OCI-LY1 (cell line): ENCODE data around the gene THOC5.

Source experiments
- H2AFZ ChIP-seq: fragments of 200-600 bp; sonication (generic), shearing (Covaris generic); 2 replicates; pipeline ENCODE4 v1.6.0; 2014; ENCODE audit warnings: antibody characterized with exemption, mild to moderate bottlenecking, low read length
- H3F3A ChIP-seq: fragments of 200-600 bp; sonication (generic), shearing (Covaris generic); 2 replicates; pipeline ENCODE4 v1.6.0; 2014; ENCODE audit warnings: mild to moderate bottlenecking, antibody characterized with exemption, low read length, moderate library complexity; ENCODE audit not compliant: insufficient read depth
- H3K27ac ChIP-seq: fragments of 200-600 bp; sonication (generic); 2 replicates; pipeline ENCODE4 v1.5.1; 2014; ENCODE audit warnings: low read length, mixed run types, mild to moderate bottlenecking, low read depth; ENCODE audit not compliant: poor library complexity, severe bottlenecking
- H3K27me3 ChIP-seq: fragments of 200-600 bp; sonication (generic); 2 replicates; pipeline ENCODE4 v1.6.0; 2014; ENCODE audit warnings: antibody characterized with exemption, mild to moderate bottlenecking, low read length, moderate library complexity; ENCODE audit not compliant: insufficient read depth
- H3K36me3 ChIP-seq: fragments of 200-600 bp; sonication (generic); 2 replicates; pipeline ENCODE4 v1.6.1; 2014; ENCODE audit warnings: mild to moderate bottlenecking, antibody characterized with exemption, low read length, moderate library complexity, mixed read lengths; ENCODE audit not compliant: insufficient read depth
- H3K4me1 ChIP-seq: fragments of 200-600 bp; sonication (generic); 2 replicates; pipeline ENCODE4 v1.5.1; 2014; ENCODE audit warnings: mild to moderate bottlenecking, low read length, moderate library complexity; ENCODE audit not compliant: insufficient read depth, severe bottlenecking
- H3K4me2 ChIP-seq: fragments of 200-600 bp; sonication (generic), shearing (Covaris generic); 2 replicates; pipeline ENCODE4 v1.6.1; 2014; ENCODE audit warnings: low read length
- H3K4me3 ChIP-seq: fragments of 200-600 bp; sonication (generic); 2 replicates; pipeline ENCODE4 v1.5.1; 2014; ENCODE audit warnings: low read length, low read depth, mild to moderate bottlenecking, mixed read lengths; ENCODE audit not compliant: poor library complexity, severe bottlenecking
- H3K79me2 ChIP-seq: fragments of 200-600 bp; shearing (Covaris generic); 2 replicates; pipeline ENCODE4 v1.6.1; 2016; ENCODE audit warnings: mixed run types, low read length, mixed read lengths; ENCODE audit not compliant: insufficient read depth
- H3K9ac ChIP-seq: fragments of 200-600 bp; sonication (generic), shearing (Covaris generic); 2 replicates; pipeline ENCODE4 v1.6.1; 2014; ENCODE audit warnings: mild to moderate bottlenecking, low read length, mixed read lengths
- H3K9me2 ChIP-seq: fragments of 200-600 bp; sonication (generic), shearing (Covaris generic); 2 replicates; pipeline ENCODE4 v1.6.1; 2014; ENCODE audit warnings: low read depth, mild to moderate bottlenecking, low read length, mixed read lengths
- H3K9me3 ChIP-seq: fragments of 200-600 bp; shearing (Covaris generic); 2 replicates; pipeline ENCODE4 v1.6.1; 2014; ENCODE audit warnings: low read length, mixed read lengths
- H4K20me1 ChIP-seq: fragments of 200-600 bp; sonication (generic), shearing (Covaris generic); 2 replicates; pipeline ENCODE4 v1.6.0; 2016; ENCODE audit warnings: mild to moderate bottlenecking, low read length; ENCODE audit not compliant: insufficient read depth
- CTCF ChIP-seq: fragments of 200-600 bp; sonication (generic), shearing (Covaris generic); IDR thresholded peaks from 2 replicates; pipeline ENCODE4 v1.5.1; 2017; ENCODE audit warnings: mild to moderate bottlenecking, antibody characterized with exemption, low read length, moderate library complexity, mixed read lengths
- EZH2 ChIP-seq: fragments of 200-600 bp; sonication (generic), shearing (Covaris generic); IDR thresholded peaks from 2 replicates; pipeline ENCODE4 v1.8.0; 2017; ENCODE audit warnings: borderline replicate concordance, mixed run types, mild to moderate bottlenecking, antibody characterized with exemption, low read length, moderate library complexity, mixed read lengths

Gene THOC5

GRCh38 chr22:29503811-29504372 lies 49.7 kb downstream of the THOC5 start:
- H3K4me1 ChIP-seq, result no peaks in the 10 kb centered on the region
- no peaks in the 10 kb centered on the region for H3K9me3 ChIP-seq
- H3K9me2 ChIP-seq, result no peaks in the 10 kb centered on the region
- no peak for TF ChIP-seq EZH2
- no peak for TF ChIP-seq CTCF
- no peak overlapping the region for H3K9ac ChIP-seq
- H3K27me3 ChIP-seq, result no peaks in the 10 kb centered on the region
- H4K20me1 ChIP-seq, result no peaks in the 10 kb centered on the region
- no peaks in the 10 kb centered on the region for H3F3A ChIP-seq
- no peak overlapping the region for H3K4me2 ChIP-seq
- no peaks in the 10 kb centered on the region for H3K79me2 ChIP-seq
- peaks cover 30% of the 10 kb centered on the region for H3K36me3 ChIP-seq
- H3K4me3 ChIP-seq, result no peak overlapping the region
- H3K27ac ChIP-seq, result no peak overlapping the region
- no peak overlapping the region for H2AFZ ChIP-seq

- Histone ChIP-seq H3K9me2 (no peaks in the 10 kb centered on the region), H3K4me2 (no peak overlapping the region), H3F3A (no peaks in the 10 kb centered on the region), H4K20me1 (no peaks in the 10 kb centered on the region), H3K9me3 (no peaks in the 10 kb centered on the region), H2AFZ (no peak overlapping the region), H3K79me2 (no peaks in the 10 kb centered on the region), H3K27me3 (no peaks in the 10 kb centered on the region), H3K4me1 (no peaks in the 10 kb centered on the region), H3K4me3 (no peak overlapping the region), H3K36me3 (no peaks in the 10 kb centered on the region), H3K27ac (no peak overlapping the region), H3K9ac (no peak overlapping the region)
- TF ChIP-seq CTCF (no peak), EZH2 (no peak)
Observed at GRCh38 chr22:29499852-29500251, 53.7 kb downstream of the THOC5 start.

- no peaks in the 10 kb centered on the region for H3K27me3 ChIP-seq
- no peak overlapping the region for H3K4me3 ChIP-seq
- no peaks in the 10 kb centered on the region for H3K4me1 ChIP-seq
- H3K27ac ChIP-seq, result no peak overlapping the region
- no peak overlapping the region for H3K4me2 ChIP-seq
- no peaks in the 10 kb centered on the region for H3K79me2 ChIP-seq
- no peaks in the 10 kb centered on the region for H3F3A ChIP-seq
- H2AFZ ChIP-seq, result no peak overlapping the region
- H3K36me3 ChIP-seq, result no peaks in the 10 kb centered on the region
- no peaks in the 10 kb centered on the region for H3K9me3 ChIP-seq
- H4K20me1 ChIP-seq, result no peaks in the 10 kb centered on the region
- TF ChIP-seq CTCF (no peak), EZH2 (no peak)
- no peaks in the 10 kb centered on the region for H3K9me2 ChIP-seq
- H3K9ac ChIP-seq, result no peak overlapping the region
Observed at GRCh38 chr22:29493636-29494035, 59.9 kb downstream of the THOC5 start.
